NB4 (cell line): ENCODE measurements around the gene PEX12.

ENCODE experiments used
- CTCF ChIP-seq: IDR thresholded peaks from one replicate; pipeline ENCODE4 v1.5.1; 2012; ENCODE audit warnings: low read depth, low read length
- MAX ChIP-seq: IDR thresholded peaks from 2 replicates; pipeline ENCODE4 v1.6.1; 2011; ENCODE audit warnings: low read depth, low read length
- MYC ChIP-seq: IDR thresholded peaks from 2 replicates; pipeline ENCODE4 v1.6.1; 2011; ENCODE audit warnings: low read depth, low read length
- POLR2A ChIP-seq: IDR thresholded peaks from 2 replicates; pipeline ENCODE4 v1.6.1; 2011; ENCODE audit warnings: mild to moderate bottlenecking; ENCODE audit not compliant: insufficient read length; ENCODE audit errors: extremely low read depth

GRCh38 chr17:35607239-35607847 is 29.0 kb upstream of the PEX12 start:
- TF ChIP-seq CTCF (no peak), POLR2A (no peak), MAX (no peak), MYC (no peak)
